ENCODE measurements around the gene ARHGEF28.

ARHGEF28 gene

GRCh38 chr5:73746608-73747007, 120.6 kb downstream of the ARHGEF28 start:
- no peak overlapping the region for H2BK5ac ChIP-seq (ENCODE audit: low read depth, low read length, poor library complexity, severe bottlenecking)
- no peak for DNase-seq
- H2BK12ac ChIP-seq (ENCODE audit: low read length in 2 of 2), result no peak overlapping the region
- WGBS, result 100% methylated on average over 1 of the region's 2 CpGs
- H3K4ac ChIP-seq (ENCODE audit: low read depth in 1 of 2, low read length in 2 of 2), result no peak overlapping the region
- H2AK5ac ChIP-seq (ENCODE audit: low read length, severe bottlenecking), result no peak overlapping the region
- H3K27ac ChIP-seq (ENCODE audit: low read length, poor library complexity, severe bottlenecking), result no peak overlapping the region
- no peak overlapping the region for H3K4me2 ChIP-seq (ENCODE audit: low read length, poor library complexity, severe bottlenecking)
- H3K9ac ChIP-seq (ENCODE audit: low read length), result no peak overlapping the region
- no peak overlapping the region for H3K18ac ChIP-seq (ENCODE audit: low read depth in 1 of 2, low read length in 2 of 2)
- peaks cover 6% of the 10 kb centered on the region for H3K4me1 ChIP-seq (ENCODE audit: control insufficient read depth, insufficient read depth, low read depth, low read length)
- H3K27me3 ChIP-seq (ENCODE audit: control insufficient read depth in 1 of 2, insufficient read depth in 1 of 2, low read length in 2 of 2), result peaks cover 0 to 4% of the 10 kb centered on the region in 2 experiments
- no peak overlapping the region for H2BK15ac ChIP-seq (ENCODE audit: low read depth, poor library complexity, severe bottlenecking)
- no peak overlapping the region for H4K91ac ChIP-seq (ENCODE audit: low read length)
- H3K9me3 ChIP-seq (ENCODE audit: control insufficient read depth, low read length), result no peaks in the 10 kb centered on the region
- no peak overlapping the region for H3K4me3 ChIP-seq (ENCODE audit: insufficient read depth in 1 of 2, low read depth in 1 of 2, low read length in 2 of 2)
- H3K36me3 ChIP-seq (ENCODE audit: control insufficient read depth in 1 of 2, insufficient read depth in 2 of 2, low read depth in 1 of 2, low read length in 2 of 2), result peaks cover 0 to 2% of the 10 kb centered on the region in 2 experiments
- no peak overlapping the region for H2BK120ac ChIP-seq (ENCODE audit: low read depth, low read length)
- H3K14ac ChIP-seq (ENCODE audit: low read length in 2 of 2), result no peak overlapping the region
- peaks cover 18% of the 10 kb centered on the region for H3K79me1 ChIP-seq (replicated peaks; ENCODE audit: low read length, poor library complexity, severe bottlenecking)
- H3K23ac ChIP-seq (ENCODE audit: low read length in 2 of 2), result no peak overlapping the region
- H2AFZ ChIP-seq (ENCODE audit: low read depth, low read length), result no peak overlapping the region
- H4K8ac ChIP-seq (ENCODE audit: low read length), result no peak overlapping the region

- peaks cover 0 to 4% of the 10 kb centered on the region in 2 experiments for H3K27me3 ChIP-seq (ENCODE audit: control insufficient read depth in 1 of 2, insufficient read depth in 1 of 2, low read length in 2 of 2)
- no peaks in the 10 kb centered on the region for H3K9me3 ChIP-seq (ENCODE audit: control insufficient read depth, low read length)
- no peak overlapping the region for H3K4me3 ChIP-seq (ENCODE audit: insufficient read depth in 1 of 2, low read depth in 1 of 2, low read length in 2 of 2)
- H3K23ac ChIP-seq (ENCODE audit: low read length in 2 of 2), result no peak overlapping the region
- no peak overlapping the region for H2AK5ac ChIP-seq (ENCODE audit: low read length, severe bottlenecking)
- peaks cover 0 to 6% of the 10 kb centered on the region in 2 experiments for H3K36me3 ChIP-seq (ENCODE audit: control insufficient read depth in 1 of 2, insufficient read depth in 2 of 2, low read depth in 1 of 2, low read length in 2 of 2)
- no peak overlapping the region for H2BK5ac ChIP-seq (ENCODE audit: low read depth, low read length, poor library complexity, severe bottlenecking)
- H3K4me1 ChIP-seq (ENCODE audit: control insufficient read depth, insufficient read depth, low read depth, low read length), result peaks cover 6% of the 10 kb centered on the region
- no peak overlapping the region for H3K4me2 ChIP-seq (ENCODE audit: low read length, poor library complexity, severe bottlenecking)
- no peak overlapping the region for H2BK15ac ChIP-seq (ENCODE audit: low read depth, poor library complexity, severe bottlenecking)
- H3K14ac ChIP-seq (ENCODE audit: low read length in 2 of 2), result no peak overlapping the region
- H3K27ac ChIP-seq (ENCODE audit: low read length, poor library complexity, severe bottlenecking), result peak overlapping the region; percentile 20
- H3K18ac ChIP-seq (ENCODE audit: low read depth in 1 of 2, low read length in 2 of 2), result no peak overlapping the region
- H2BK120ac ChIP-seq (ENCODE audit: low read depth, low read length), result no peak overlapping the region
- H2BK12ac ChIP-seq (ENCODE audit: low read length in 2 of 2), result no peak overlapping the region
- H2AFZ ChIP-seq (ENCODE audit: low read depth, low read length), result no peak overlapping the region
- no peak overlapping the region for H3K9ac ChIP-seq (ENCODE audit: low read length)
- WGBS, result 98% methylated on average over 7 of the region's 7 CpGs
- H3K79me1 ChIP-seq (replicated peaks; ENCODE audit: low read length, poor library complexity, severe bottlenecking), result peaks cover 25% of the 10 kb centered on the region
- no peak overlapping the region for H4K91ac ChIP-seq (ENCODE audit: low read length)
- H4K8ac ChIP-seq (ENCODE audit: low read length), result no peak overlapping the region
- no peak overlapping the region for H3K4ac ChIP-seq (ENCODE audit: low read depth in 1 of 2, low read length in 2 of 2)
- no peak for DNase-seq
Measured at GRCh38 chr5:73747696-73748380, 121.8 kb downstream of the ARHGEF28 start.

- Histone ChIP-seq H3K9me3 (ENCODE audit: control insufficient read depth, low read length) (no peaks in the 10 kb centered on the region), H3K18ac (ENCODE audit: low read depth in 1 of 2, low read length in 2 of 2) (peak overlapping the region in 1 of 2 experiments; percentile 34), H3K23ac (ENCODE audit: low read length in 2 of 2) (no peak overlapping the region), H4K91ac (ENCODE audit: low read length) (no peak overlapping the region), H3K79me1 (replicated peaks; ENCODE audit: low read length, poor library complexity, severe bottlenecking) (peaks cover 30% of the 10 kb centered on the region), H2BK15ac (ENCODE audit: low read depth, poor library complexity, severe bottlenecking) (no peak overlapping the region), H3K27me3 (ENCODE audit: control insufficient read depth in 1 of 2, insufficient read depth in 1 of 2, low read length in 2 of 2) (peaks cover 0 to 4% of the 10 kb centered on the region in 2 experiments), H3K27ac (ENCODE audit: low read length, poor library complexity, severe bottlenecking) (peak overlapping the region; percentile 13), H3K4me3 (ENCODE audit: insufficient read depth in 1 of 2, low read depth in 1 of 2, low read length in 2 of 2) (no peak overlapping the region), H3K4me2 (ENCODE audit: low read length, poor library complexity, severe bottlenecking) (no peak overlapping the region), H2BK12ac (ENCODE audit: low read length in 2 of 2) (peak overlapping the region in 1 of 2 experiments; percentile 15), H2BK5ac (ENCODE audit: low read depth, low read length, poor library complexity, severe bottlenecking) (no peak overlapping the region), H3K14ac (ENCODE audit: low read length in 2 of 2) (peak overlapping the region in 1 of 2 experiments; percentile 42), H2AK5ac (ENCODE audit: low read length, severe bottlenecking) (peak overlapping the region; percentile 12), H3K9ac (ENCODE audit: low read length) (no peak overlapping the region), H4K8ac (ENCODE audit: low read length) (peak overlapping the region; percentile 2), H3K36me3 (ENCODE audit: control insufficient read depth in 1 of 2, insufficient read depth in 2 of 2, low read depth in 1 of 2, low read length in 2 of 2) (peaks cover 0 to 12% of the 10 kb centered on the region in 2 experiments), H2BK120ac (ENCODE audit: low read depth, low read length) (no peak overlapping the region), H3K4me1 (ENCODE audit: control insufficient read depth, insufficient read depth, low read depth, low read length) (peaks cover 6% of the 10 kb centered on the region), H3K4ac (ENCODE audit: low read depth in 1 of 2, low read length in 2 of 2) (peak overlapping the region in 1 of 2 experiments; percentile 80), H2AFZ (ENCODE audit: low read depth, low read length) (no peak overlapping the region)
- peak; percentile 51 for DNase-seq
- 82% methylated on average over 11 of the region's 11 CpGs for WGBS
Measured at GRCh38 chr5:73748510-73749400, 122.8 kb downstream of the ARHGEF28 start.

All from mesenchymal stem cell (in vitro differentiated cells and primary cell).